HEK293 (cell line): ENCODE results near the gene GARIN5B.

Experiments used
- CTCF ChIA-PET: fragments of 350-600 bp; formaldehyde crosslinking; extraction: SDS; loops from one replicate; lab custom pipeline; 2021; ENCODE audit warnings: antibody characterized with exemption; lab: Yijun Ruan, JAX
- POLR2A ChIA-PET: fragments of 300-600 bp; formaldehyde crosslinking; extraction: SDS; loops from one replicate; lab custom pipeline; 2020; ENCODE audit warnings: antibody characterized with exemption, inconsistent platforms; lab: Yijun Ruan, JAX
- H3K27ac ChIP-seq: fragments of 200-500 bp; sonication (Bioruptor generic); 2 replicates; pipeline ENCODE4 v1.5.1; 2014; ENCODE audit warnings: low read depth, low read length, control low read depth, inconsistent platforms; ENCODE audit errors: extremely low read depth
- H3K36me3 ChIP-seq, 2 experiments: fragments of 200-500 bp in 1 of 2; sonication (Bioruptor generic) in 1 of 2; 1 replicate in 1 of 2; 2 replicates in 1 of 2; pipeline ENCODE4 v1.5.1; 2014 to 2017; ENCODE audit warnings: inconsistent platforms in 2 of 2, low read length in 2 of 2; ENCODE audit not compliant: control insufficient read depth in 2 of 2, insufficient read depth in 1 of 2
- H3K4me1 ChIP-seq: fragments of 200-500 bp; sonication (Bioruptor generic); 2 replicates; pipeline ENCODE4 v1.5.1; 2014; ENCODE audit warnings: mild to moderate bottlenecking, low read length, inconsistent platforms; ENCODE audit not compliant: control insufficient read depth, insufficient read depth
- H3K4me3 ChIP-seq: 2 replicates; pipeline ENCODE4 v1.5.1; 2011; ENCODE audit warnings: low read depth, mild to moderate bottlenecking, control low read depth, low read length, moderate library complexity
- H3K9me3 ChIP-seq: fragments of 200-500 bp; sonication (Bioruptor generic); 2 replicates; pipeline ENCODE4 v1.5.1; 2014; ENCODE audit warnings: low read depth, low read length, inconsistent platforms; ENCODE audit not compliant: control insufficient read depth, insufficient read depth
- EGR2 ChIP-seq: fragments of 450-650 bp; formaldehyde crosslinking; IDR thresholded peaks from 2 replicates; pipeline ENCODE4 v1.5.1; 2016; ENCODE audit warnings: low read depth, missing biosample characterization, missing genetic modification characterization
- KLF16 ChIP-seq: fragments of 450-650 bp; formaldehyde crosslinking; IDR thresholded peaks from 2 replicates; pipeline ENCODE4 v1.5.1; 2017; ENCODE audit warnings: missing biosample characterization, missing genetic modification characterization
- PBX3 ChIP-seq: sonication (generic); formaldehyde crosslinking; IDR thresholded peaks from 2 replicates; pipeline ENCODE4 v1.8.1; 2022; ENCODE audit warnings: mild to moderate bottlenecking, moderate library complexity, missing genetic modification reagents
- PRDM6 ChIP-seq: fragments of 450-650 bp; formaldehyde crosslinking; IDR thresholded peaks from 2 replicates; pipeline ENCODE4 v1.5.1; 2017; ENCODE audit warnings: missing biosample characterization, missing genetic modification characterization
- REST ChIP-seq: fragments of 450-650 bp; formaldehyde crosslinking; IDR thresholded peaks from 2 replicates; pipeline ENCODE4 v1.5.1; 2016; ENCODE audit warnings: missing biosample characterization, missing genetic modification characterization
- SP3 ChIP-seq: fragments of 450-650 bp; formaldehyde crosslinking; IDR thresholded peaks from 2 replicates; pipeline ENCODE4 v1.5.1; 2016; ENCODE audit warnings: missing biosample characterization, missing genetic modification characterization
- SP7 ChIP-seq: fragments of 450-650 bp; formaldehyde crosslinking; IDR thresholded peaks from 2 replicates; pipeline ENCODE4 v1.5.1; 2016; ENCODE audit warnings: missing biosample characterization, missing genetic modification characterization
- TRIM28 ChIP-seq: IDR thresholded peaks from 2 replicates; pipeline ENCODE4 v1.6.1; 2011; ENCODE audit warnings: low read length, control low read depth, borderline replicate concordance
- ZBTB1 ChIP-seq: fragments of 450-650 bp; formaldehyde crosslinking; IDR thresholded peaks from 2 replicates; pipeline ENCODE4 v1.5.1; 2016; ENCODE audit warnings: missing biosample characterization, missing genetic modification characterization
- ZNF132 ChIP-seq: fragments of 450-650 bp; formaldehyde crosslinking; IDR thresholded peaks from 2 replicates; pipeline ENCODE4 v1.5.1; 2017; ENCODE audit warnings: missing biosample characterization, missing genetic modification characterization, borderline replicate concordance
- ZNF157 ChIP-seq: fragments of 450-650 bp; formaldehyde crosslinking; IDR thresholded peaks from 2 replicates; pipeline ENCODE4 v1.5.1; 2016; ENCODE audit warnings: missing biosample characterization, missing genetic modification characterization
- ZNF26 ChIP-seq: fragments of 450-650 bp; formaldehyde crosslinking; IDR thresholded peaks from 2 replicates; pipeline ENCODE4 v1.5.1; 2016; ENCODE audit warnings: missing biosample characterization, missing genetic modification characterization
- ZNF266 ChIP-seq: fragments of 450-650 bp; formaldehyde crosslinking; IDR thresholded peaks from 2 replicates; pipeline ENCODE4 v1.5.1; 2016; ENCODE audit warnings: missing biosample characterization, missing genetic modification characterization, low read depth
- ZNF274 ChIP-seq, 2 experiments: fragments of 200-500 bp in 1 of 2; fragments of 450-650 bp in 1 of 2; sonication (Bioruptor generic) in 1 of 2; formaldehyde crosslinking in 1 of 2; IDR thresholded peaks; 2 replicates each; pipeline versions ENCODE4 v1.5.1 to v1.6.1; 2014 to 2016; ENCODE audit warnings: borderline replicate concordance in 1 of 2, inconsistent platforms in 1 of 2, low read length in 1 of 2, missing biosample characterization in 1 of 2, missing genetic modification characterization in 1 of 2
- ZNF335 ChIP-seq: fragments of 450-650 bp; formaldehyde crosslinking; conservative IDR thresholded peaks from 2 replicates; pipeline ENCODE4 v1.5.1; 2016; ENCODE audit warnings: missing biosample characterization, missing genetic modification characterization
- ZNF501 ChIP-seq: fragments of 450-650 bp; formaldehyde crosslinking; IDR thresholded peaks from 2 replicates; pipeline ENCODE4 v1.5.1; 2016; ENCODE audit warnings: missing biosample characterization, missing genetic modification characterization
- ZNF521 ChIP-seq: fragments of 450-650 bp; formaldehyde crosslinking; IDR thresholded peaks from 2 replicates; pipeline ENCODE4 v1.5.1; 2017; ENCODE audit warnings: missing biosample characterization, mild to moderate bottlenecking, missing genetic modification characterization
- ZNF529 ChIP-seq: fragments of 450-650 bp; formaldehyde crosslinking; IDR thresholded peaks from 2 replicates; pipeline ENCODE4 v1.5.1; 2017; ENCODE audit warnings: missing genetic modification characterization, missing biosample characterization; ENCODE audit not compliant: insufficient replicate concordance
- ZNF561 ChIP-seq: fragments of 450-650 bp; IDR thresholded peaks from 2 replicates; pipeline ENCODE4 v1.5.1; 2018; ENCODE audit warnings: missing biosample characterization, missing genetic modification characterization, borderline replicate concordance
- ZNF585B ChIP-seq: fragments of 450-650 bp; formaldehyde crosslinking; IDR thresholded peaks from 2 replicates; pipeline ENCODE4 v1.5.1; 2016; ENCODE audit warnings: missing biosample characterization, missing genetic modification characterization
- ZNF623 ChIP-seq: fragments of 450-650 bp; formaldehyde crosslinking; IDR thresholded peaks from 2 replicates; pipeline ENCODE4 v1.5.1; 2016; ENCODE audit warnings: missing biosample characterization, missing genetic modification characterization
- ZNF707 ChIP-seq: fragments of 450-650 bp; formaldehyde crosslinking; IDR thresholded peaks from 2 replicates; pipeline ENCODE4 v1.5.1; 2016; ENCODE audit warnings: missing biosample characterization, missing genetic modification characterization
- ZNF777 ChIP-seq: fragments of 450-650 bp; formaldehyde crosslinking; IDR thresholded peaks from 2 replicates; pipeline ENCODE4 v1.5.1; 2017; ENCODE audit warnings: missing biosample characterization, missing genetic modification characterization, borderline replicate concordance
- ZNF785 ChIP-seq: fragments of 450-650 bp; formaldehyde crosslinking; IDR thresholded peaks from 2 replicates; pipeline ENCODE4 v1.5.1; 2016; ENCODE audit warnings: missing biosample characterization, missing genetic modification characterization
- ZNF791 ChIP-seq: fragments of 450-650 bp; formaldehyde crosslinking; IDR thresholded peaks from 2 replicates; pipeline ENCODE4 v1.5.1; 2016; ENCODE audit warnings: missing biosample characterization, missing genetic modification characterization

Gene GARIN5B

DNA sequence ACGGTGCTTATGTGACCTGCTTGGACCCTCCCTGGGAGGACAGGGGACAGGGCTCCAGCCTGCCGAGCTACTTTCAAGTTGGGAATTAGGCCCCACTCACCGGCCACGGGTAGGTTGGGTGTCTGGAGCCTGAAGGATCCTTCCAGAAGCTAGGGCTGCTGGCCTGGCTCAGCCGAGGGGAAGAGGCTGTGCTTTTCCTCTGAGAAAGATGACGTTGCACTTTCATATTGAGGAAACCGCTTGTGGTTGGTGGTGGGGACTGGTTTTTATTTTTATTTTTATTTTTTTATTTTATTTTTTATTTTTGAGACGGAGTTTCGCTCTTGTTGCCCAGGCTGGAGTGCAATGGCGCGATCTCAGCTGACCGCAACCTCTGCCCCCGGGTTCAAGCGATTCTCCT, 37.9 kb downstream of the GARIN5B start, which contains the start of gene TMEM150B:
TMEM150B (minus strand) TSS at position 170 of the 400 bp plus-strand sequence. CDS start 4,305 bp downstream, outside the sequence.
- ChIA-PET CTCF (interaction anchor here (1.7 kb wide), 1 partner anchor 23 kb away, joined by 7 read pairs; no protein-coding TSS in a partner anchor), POLR2A (interaction anchor here (0.6 kb wide), 1 partner anchor 82 kb away, joined by 5 read pairs; the partner anchor contains the start of gene UBE2S)
- Histone ChIP-seq H3K27ac (no peak within 1 kb of the TSS), H3K9me3 (no peaks in the 10 kb centered on the region), H3K36me3 (no peaks in the 10 kb centered on the region), H3K4me1 (no peaks in the 10 kb centered on the region), H3K4me3 (no peak within 1 kb of the TSS)
- TF ChIP-seq KLF16 (tag by site-specific recombination) (no peak), ZNF521 (no peak), ZNF623 (no peak), ZNF777 (tag by site-specific recombination) (no peak), SP3 (tag by site-specific recombination) (no peak), EGR2 (tag by site-specific recombination) (no peak), ZNF274 (IDR thresholded peaks at IDR 0.05; ENCODE audit: low read length) (no peak), ZNF274 (tag by site-specific recombination; IDR thresholded peaks at IDR 0.05; ENCODE audit: borderline replicate concordance) (no peak), ZNF266 (tag by site-specific recombination) (no peak), ZNF501 (tag by site-specific recombination) (no peak), ZNF26 (tag by site-specific recombination) (no peak), ZBTB1 (tag by site-specific recombination) (no peak), ZNF132 (no peak), ZNF335 (tag by site-specific recombination) (no peak), PRDM6 (tag by site-specific recombination) (no peak)

GRCh38 chr19:55324662-55325061, 38.4 kb downstream of the GARIN5B start:
- Histone ChIP-seq H3K27ac (no peak overlapping the region), H3K4me1 (no peaks in the 10 kb centered on the region), H3K9me3 (no peaks in the 10 kb centered on the region), H3K4me3 (no peak overlapping the region), H3K36me3 (no peaks in the 10 kb centered on the region)
- CTCF ChIA-PET = interaction anchor here (1.7 to 6.6 kb wide), 2 partner anchors 23 kb away, joined by 7 to 41 read pairs; no protein-coding TSS in a partner anchor
- POLR2A ChIA-PET = no interaction called here
- TF ChIP-seq REST (no peak), ZNF791 (no peak), ZNF561 (tag by site-specific recombination) (no peak), ZNF529 (tag by site-specific recombination) (no peak), ZNF266 (tag by site-specific recombination) (no peak), ZNF785 (tag by site-specific recombination) (no peak), ZNF585B (no peak), ZNF157 (tag by site-specific recombination) (no peak), PBX3 (no peak), SP7 (tag by site-specific recombination) (no peak), TRIM28 (no peak), ZNF707 (tag by site-specific recombination) (no peak)
